Islet of Langerhans (tissue), 1 donor: ENCODE data around the gene DCST1.

Experiments used
- FAIRE-seq: peaks from one replicate; lab custom pipeline; 2011; peaks lifted over from hg19 to GRCh38; lab: Jason Lieb, UNC

The DCST1 gene

GRCh38 chr1:155000726-155001424 is 32.7 kb upstream of the DCST1 start:
- no peak for FAIRE-seq

GRCh38 chr1:155001425-155001674 is 32.3 kb upstream of the DCST1 start:
- FAIRE-seq = no peak

GRCh38 chr1:155001675-155002463 is 31.8 kb upstream of the DCST1 start:
- no peak for FAIRE-seq

GRCh38 chr1:155002464-155003226 is 31.0 kb upstream of the DCST1 start, which contains the start of gene ZBTB7B:
Gene ZBTB7B (plus strand): TSS chr1:155002802. CDS start chr1:155014661, 11,859 bp downstream.
- no peak for FAIRE-seq

GRCh38 chr1:155003227-155003765 is 30.3 kb upstream of the DCST1 start:
- no peak for FAIRE-seq

- FAIRE-seq = no peak
These were observed 29.8 kb upstream of the DCST1 start for GRCh38 chr1:155003766-155004351.

- FAIRE-seq = no peak
These were observed 29.1 kb upstream of the DCST1 start for GRCh38 chr1:155004352-155005075.

GRCh38 chr1:155005076-155006011 is 28.3 kb upstream of the DCST1 start:
- FAIRE-seq = no peak

- FAIRE-seq = no peak
These were observed 27.0 kb upstream of the DCST1 start for GRCh38 chr1:155006601-155007101.

GRCh38 chr1:155007251-155007828 is 26.3 kb upstream of the DCST1 start:
- FAIRE-seq = no peak

- FAIRE-seq = no peak
These were observed 25.3 kb upstream of the DCST1 start for GRCh38 chr1:155008015-155008941.

GRCh38 chr1:155009221-155009711 is 24.4 kb upstream of the DCST1 start:
- FAIRE-seq = no peak

GRCh38 chr1:155009742-155010141 is 23.9 kb upstream of the DCST1 start:
- no peak for FAIRE-seq

- FAIRE-seq = no peak
These were observed 23.3 kb upstream of the DCST1 start for GRCh38 chr1:155010211-155010918.

- no peak for FAIRE-seq
These were observed 22.6 kb upstream of the DCST1 start for GRCh38 chr1:155011004-155011416.

GRCh38 chr1:155011437-155012025 is 22.1 kb upstream of the DCST1 start:
- FAIRE-seq = no peak

- no peak for FAIRE-seq
These were observed 21.5 kb upstream of the DCST1 start for GRCh38 chr1:155012026-155012546.
